ENCODE data around the gene ZNF805.

The ZNF805 gene

DNA sequence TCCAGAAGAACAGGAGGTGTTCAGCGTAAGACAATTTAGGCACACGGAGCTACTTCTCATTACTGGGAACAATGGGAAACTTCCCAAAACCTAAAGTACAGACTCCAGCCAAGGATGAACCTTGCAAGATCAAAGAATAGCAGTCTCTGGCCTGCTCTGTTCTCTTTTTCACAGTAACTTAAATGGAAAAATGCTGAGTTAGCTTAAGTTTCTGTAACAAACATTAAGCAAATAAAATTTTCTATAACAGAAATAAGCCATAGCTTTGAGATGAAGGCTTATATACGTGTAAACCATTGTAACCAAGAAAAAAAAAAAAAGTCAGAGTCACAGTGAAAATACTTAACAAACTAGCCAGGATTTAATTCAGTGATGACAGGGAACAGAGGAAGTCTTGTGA is 21.6 kb downstream of the ZNF805 start:
- in situ Hi-C loops (cut with MboI; ENCODE audit: low pct_unique_long_range_greater_than_20kb, low sequenced_read_pairs, unreplicated experiment): no loop called here
- no peak for DNase-seq (ENCODE audit: low spot score)
- TF ChIP-seq, protein P1, sequence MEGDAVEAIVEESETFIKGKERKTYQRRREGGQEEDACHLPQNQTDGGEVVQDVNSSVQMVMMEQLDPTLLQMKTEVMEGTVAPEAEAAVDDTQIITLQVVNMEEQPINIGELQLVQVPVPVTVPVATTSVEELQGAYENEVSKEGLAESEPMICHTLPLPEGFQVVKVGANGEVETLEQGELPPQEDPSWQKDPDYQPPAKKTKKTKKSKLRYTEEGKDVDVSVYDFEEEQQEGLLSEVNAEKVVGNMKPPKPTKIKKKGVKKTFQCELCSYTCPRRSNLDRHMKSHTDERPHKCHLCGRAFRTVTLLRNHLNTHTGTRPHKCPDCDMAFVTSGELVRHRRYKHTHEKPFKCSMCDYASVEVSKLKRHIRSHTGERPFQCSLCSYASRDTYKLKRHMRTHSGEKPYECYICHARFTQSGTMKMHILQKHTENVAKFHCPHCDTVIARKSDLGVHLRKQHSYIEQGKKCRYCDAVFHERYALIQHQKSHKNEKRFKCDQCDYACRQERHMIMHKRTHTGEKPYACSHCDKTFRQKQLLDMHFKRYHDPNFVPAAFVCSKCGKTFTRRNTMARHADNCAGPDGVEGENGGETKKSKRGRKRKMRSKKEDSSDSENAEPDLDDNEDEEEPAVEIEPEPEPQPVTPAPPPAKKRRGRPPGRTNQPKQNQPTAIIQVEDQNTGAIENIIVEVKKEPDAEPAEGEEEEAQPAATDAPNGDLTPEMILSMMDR (IDR thresholded peaks at IDR 0.05; ENCODE audit: extremely low read depth, insufficient read depth, missing control alignments): no peak

- in situ Hi-C loops (cut with MboI; ENCODE audit: low pct_unique_long_range_greater_than_20kb, low sequenced_read_pairs, unreplicated experiment): no loop called here
- TF ChIP-seq, protein P1 (IDR thresholded peaks at IDR 0.05; ENCODE audit: extremely low read depth, insufficient read depth, missing control alignments): no peak
- DNase-seq (ENCODE audit: low spot score): no peak
Measured at GRCh38 chr19:57263244-57263741, 22.9 kb downstream of the ZNF805 start.

GRCh38 chr19:57267291-57267690 is 26.9 kb downstream of the ZNF805 start:
- DNase-seq (ENCODE audit: low spot score): no peak

GRCh38 chr19:57269515-57270250 is 29.3 kb downstream of the ZNF805 start:
- peak; percentile 31 for DNase-seq (ENCODE audit: low spot score)
- in situ Hi-C loops (cut with MboI; ENCODE audit: low pct_unique_long_range_greater_than_20kb, low sequenced_read_pairs, unreplicated experiment): no loop called here
- TF ChIP-seq, protein P1 (IDR thresholded peaks at IDR 0.05; ENCODE audit: extremely low read depth, insufficient read depth, missing control alignments): no peak

More at GRCh38 chr19:57267291-57267690, 26.9 kb downstream of the ZNF805 start:
- in situ Hi-C loops (cut with MboI; ENCODE audit: low pct_unique_long_range_greater_than_20kb, low sequenced_read_pairs, unreplicated experiment): no loop called here
- TF ChIP-seq, protein P1 (IDR thresholded peaks at IDR 0.05; ENCODE audit: extremely low read depth, insufficient read depth, missing control alignments): no peak

GRCh38 chr19:57271280-57271679 is 30.8 kb downstream of the ZNF805 start:
- TF ChIP-seq, protein P1 (IDR thresholded peaks at IDR 0.05; ENCODE audit: extremely low read depth, insufficient read depth, missing control alignments): no peak
- in situ Hi-C loops (cut with MboI; ENCODE audit: low pct_unique_long_range_greater_than_20kb, low sequenced_read_pairs, unreplicated experiment): no loop called here
- no peak for DNase-seq (ENCODE audit: low spot score)

- TF ChIP-seq, protein P1 (IDR thresholded peaks at IDR 0.05; ENCODE audit: extremely low read depth, insufficient read depth, missing control alignments): no peak
- in situ Hi-C loops (cut with MboI; ENCODE audit: low pct_unique_long_range_greater_than_20kb, low sequenced_read_pairs, unreplicated experiment): no loop called here
- no peak for DNase-seq (ENCODE audit: low spot score)
Measured at GRCh38 chr19:57273014-57273413, 32.6 kb downstream of the ZNF805 start.

All from GM13977 (cell line).